NT2/D1 (cell line): Measurements from ENCODE around the gene GHRH.

Experiments used
- SUZ12 ChIP-seq: IDR thresholded peaks from 2 replicates; pipeline ENCODE4 v1.6.1; 2011; ENCODE audit not compliant: insufficient read length, insufficient read depth; ENCODE audit errors: extremely low read depth
- YY1 ChIP-seq: IDR thresholded peaks from 2 replicates; pipeline ENCODE4 v1.6.1; 2011; ENCODE audit not compliant: insufficient read length, insufficient read depth
- ZNF274 ChIP-seq: IDR thresholded peaks from 2 replicates; pipeline ENCODE4 v1.6.1; 2011; ENCODE audit warnings: mild to moderate bottlenecking, low read depth, low read length

- TF ChIP-seq ZNF274, result no peak
- TF ChIP-seq YY1, result no peak
- no peak for TF ChIP-seq SUZ12
Measured at GRCh38 chr20:37265152-37265551, 3.5 kb upstream of the GHRH start.
